Middle frontal gyrus (tissue), 1 donor: ENCODE measurements around the gene LAMTOR4.
A peak's percentile ranks its signal among the peaks of the same experiment; 100 is the strongest.

Experiments used
- DNase-seq: peaks from one replicate; pipeline ENCODE4 v3.0.0-alpha.2; 2015; ENCODE audit warnings: low spot score; ENCODE audit errors: extremely low spot score

Gene LAMTOR4

DNA sequence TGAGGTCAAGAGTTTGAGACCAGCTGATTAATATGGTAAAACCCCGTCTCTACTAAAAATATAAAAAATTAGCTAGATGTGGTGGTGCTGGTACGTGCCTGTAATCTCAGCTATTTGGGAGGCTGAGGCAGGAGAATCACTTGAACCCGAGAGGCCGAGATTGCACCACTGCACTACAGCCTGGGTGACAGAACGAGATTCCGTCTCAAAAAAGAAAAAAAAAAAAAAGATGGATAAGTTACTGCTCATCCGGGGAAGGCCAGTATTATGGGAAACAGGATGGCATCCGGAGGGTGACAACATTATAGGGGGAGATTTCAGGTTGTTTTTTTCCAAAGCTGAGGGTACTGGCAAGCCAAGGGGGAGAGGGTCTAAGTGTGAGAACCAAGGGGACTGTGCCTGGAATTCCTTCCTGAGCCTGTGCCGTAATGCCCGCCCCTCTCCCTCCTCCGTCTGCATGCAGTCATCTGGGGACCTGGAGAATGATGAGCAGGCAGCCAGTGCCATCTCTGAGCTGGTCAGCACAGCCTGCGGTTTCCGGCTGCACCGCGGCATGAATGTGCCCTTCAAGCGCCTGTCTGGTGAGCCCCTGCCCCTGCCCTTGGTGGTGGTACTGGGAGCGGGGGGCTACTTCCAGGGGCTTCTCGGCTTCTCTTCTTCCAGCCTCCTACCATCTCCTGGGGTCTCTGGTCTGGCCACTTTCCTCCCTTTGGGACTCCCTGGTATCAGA is 4.4 kb downstream of the LAMTOR4 start:
- no peak for DNase-seq

GRCh38 chr7:100153708-100154535 is 5.2 kb downstream of the LAMTOR4 start:
- DNase-seq = no peak

GRCh38 chr7:100154651-100155491 is 6.2 kb downstream of the LAMTOR4 start:
- DNase-seq = no peak

GRCh38 chr7:100155553-100156317 is 7.0 kb downstream of the LAMTOR4 start:
- DNase-seq = no peak

GRCh38 chr7:100156331-100157068 is 7.8 kb downstream of the LAMTOR4 start:
- no peak for DNase-seq

DNA sequence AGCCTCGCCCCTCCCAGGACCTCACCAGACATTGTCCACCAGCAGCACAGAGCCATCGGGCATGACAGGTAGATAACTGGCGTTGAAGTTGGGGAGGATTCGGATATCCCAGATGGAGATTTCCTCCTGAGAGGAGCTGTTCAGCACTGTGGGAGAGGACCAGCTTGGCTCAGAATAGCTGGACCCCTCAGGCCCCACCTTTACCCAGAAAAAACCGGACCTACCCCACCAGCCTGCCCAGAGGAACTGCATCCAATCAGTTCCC is 8.3 kb downstream of the LAMTOR4 start:
- DNase-seq = no peak

- DNase-seq = no peak
Measured at GRCh38 chr7:100157334-100158228, 8.9 kb downstream of the LAMTOR4 start.

GRCh38 chr7:100158229-100159098 is 9.7 kb downstream of the LAMTOR4 start, which contains the start of gene TRAPPC14:
TSS of gene TRAPPC14 (minus strand) at chr7:100158723. CDS start at chr7:100158499, 224 bp downstream.
- peak; percentile 58 for DNase-seq

- DNase-seq = no peak
Measured at GRCh38 chr7:100159099-100159623, 10.4 kb downstream of the LAMTOR4 start.

GRCh38 chr7:100160067-100160466 is 11.3 kb downstream of the LAMTOR4 start:
- DNase-seq = no peak

DNA sequence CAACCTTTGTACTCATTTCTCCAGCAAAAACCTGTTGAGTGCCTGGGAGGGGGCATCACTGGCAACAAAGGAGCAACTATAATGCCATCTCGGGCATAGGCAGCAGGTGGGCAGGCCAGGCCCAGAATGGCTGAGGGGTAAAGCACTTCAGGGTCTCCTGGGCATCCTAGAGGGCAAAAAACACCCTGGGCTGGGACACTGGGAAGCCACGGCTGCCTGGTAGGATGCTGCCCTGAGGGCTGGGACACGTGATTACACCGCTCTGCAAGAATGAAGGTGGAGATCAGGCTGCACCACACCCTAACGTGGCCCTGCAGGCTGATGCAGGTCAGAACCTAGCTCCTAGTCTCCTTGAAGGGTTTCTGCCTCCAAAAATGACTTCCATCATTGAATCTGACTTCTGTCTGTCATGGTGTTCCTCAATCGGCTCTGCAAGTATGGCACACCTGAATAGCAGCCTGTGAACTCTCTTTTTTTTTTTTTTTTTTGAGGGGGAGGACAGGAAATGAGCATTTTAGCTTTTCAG is 14.4 kb downstream of the LAMTOR4 start:
- no peak for DNase-seq

DNA sequence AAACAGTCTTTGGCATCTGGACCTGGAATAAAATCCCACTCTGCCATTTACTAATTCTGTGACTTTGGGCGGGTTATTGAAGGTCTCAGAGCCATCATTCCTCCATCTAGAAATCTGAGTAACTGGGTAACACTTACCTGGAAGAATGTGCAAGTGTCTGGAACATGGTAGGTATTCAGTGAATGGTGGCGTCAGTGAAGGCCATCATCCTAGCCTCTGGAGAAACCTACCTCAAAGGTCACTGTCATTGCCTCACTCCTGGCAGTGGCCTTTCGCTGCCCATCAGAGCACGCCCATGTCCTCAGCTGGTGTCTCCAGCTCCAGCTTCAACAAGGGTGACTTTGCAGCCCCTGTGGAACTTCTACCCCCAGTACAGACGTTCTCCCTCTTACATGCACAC is 15.2 kb downstream of the LAMTOR4 start:
- no peak for DNase-seq

GRCh38 chr7:100166317-100166940 is 17.7 kb downstream of the LAMTOR4 start:
- no peak for DNase-seq

DNA sequence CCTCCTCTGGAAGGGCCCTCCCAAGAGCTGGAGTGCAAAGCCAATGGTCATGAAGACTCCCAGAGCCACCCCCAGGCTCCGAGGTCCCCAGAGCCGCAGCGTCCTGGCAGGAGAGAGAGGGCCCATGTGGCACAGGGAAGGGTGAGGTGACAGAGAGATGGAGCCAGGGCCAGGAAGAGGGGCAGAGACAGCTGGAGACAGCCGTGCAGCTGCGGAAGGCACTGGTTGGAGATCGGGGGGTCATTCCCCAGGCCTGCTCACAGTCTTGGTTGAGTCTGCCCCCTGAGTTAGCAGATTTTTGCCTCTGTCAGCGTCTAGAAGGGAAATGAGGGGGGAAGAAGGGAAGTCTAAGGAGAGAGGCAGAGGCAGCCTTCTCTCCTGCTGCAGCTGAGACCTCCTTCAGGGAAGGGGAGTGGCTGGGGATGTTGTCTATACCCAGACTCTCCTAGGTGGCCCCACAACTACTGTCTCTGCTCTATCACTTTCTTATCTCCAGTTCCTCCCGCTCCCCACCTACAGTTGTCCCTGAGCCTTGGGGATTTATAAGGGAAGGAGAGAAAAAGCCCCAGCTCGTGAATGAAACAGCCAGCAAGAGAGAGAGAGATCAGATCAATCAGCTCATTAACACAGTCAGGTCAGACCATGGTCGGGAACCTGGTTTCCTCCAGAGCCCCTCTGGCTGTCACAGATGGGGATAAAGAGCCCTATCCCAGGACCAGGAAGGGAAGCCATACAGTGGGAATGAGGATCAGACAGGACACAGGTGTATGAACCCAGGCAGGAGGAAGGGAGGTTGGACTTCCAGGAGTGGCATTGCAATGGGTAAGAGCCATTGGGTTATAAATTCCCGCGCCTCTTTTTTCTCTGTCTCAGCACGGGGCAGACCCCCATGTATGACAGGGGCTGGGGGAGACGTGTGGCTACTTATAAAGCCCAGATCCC is 18.5 kb downstream of the LAMTOR4 start:
- DNase-seq = no peak

DNA sequence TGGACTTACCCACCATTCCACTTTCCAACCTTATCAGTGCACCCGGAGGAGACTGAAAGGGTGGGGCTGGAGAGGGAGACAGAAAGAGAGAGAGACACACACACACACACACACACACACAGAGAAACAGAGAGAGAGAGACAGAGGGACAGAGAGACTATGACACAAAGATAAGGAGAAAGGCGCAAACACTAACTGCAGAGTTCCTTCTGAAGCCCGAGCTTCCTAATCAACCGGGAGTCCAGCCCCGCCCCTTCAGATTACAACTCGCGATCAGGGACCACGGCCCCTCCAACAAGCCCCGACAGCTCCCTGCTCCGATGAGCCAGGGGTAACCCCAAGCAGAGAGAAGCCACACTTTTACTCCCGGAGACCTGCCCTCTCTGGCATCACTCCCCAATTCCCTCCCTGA is 19.2 kb downstream of the LAMTOR4 start:
- DNase-seq = no peak

- no peak for DNase-seq
Measured at GRCh38 chr7:100169147-100169850, 20.6 kb downstream of the LAMTOR4 start.
